AG04450 (cell line): ENCODE results near the gene CBFA2T2. TPM values are rescaled to one million over a fixed set of nuclear protein-coding genes. Genes with fewer than 3 reads are reported as not detected.

Source experiments
- CTCF ChIA-PET: fragments of 300-600, 350-600 bp; formaldehyde crosslinking; extraction: SDS; loops from one replicate; lab custom pipeline; 2022; ENCODE audit warnings: antibody characterized with exemption, inconsistent platforms; lab: Charles Lee
- POLR2A ChIA-PET: fragments of 350-600 bp; formaldehyde crosslinking; extraction: SDS; loops from one replicate; lab custom pipeline; 2021; ENCODE audit warnings: antibody characterized with exemption, inconsistent platforms; lab: Yijun Ruan, JAX
- DNase-seq: peaks from one replicate; pipeline ENCODE4 v3.0.0-alpha.2; 2011; ENCODE audit warnings: low read depth, low spot score
- H3K27ac ChIP-seq: one replicate; pipeline ENCODE4 v1.5.1; 2012; ENCODE audit warnings: low read depth, low read length, control low read depth
- H3K27me3 ChIP-seq: one replicate; pipeline ENCODE4 v1.6.0; 2012; ENCODE audit warnings: low read length; ENCODE audit not compliant: control insufficient read depth, insufficient read depth
- H3K4me3 ChIP-seq: 2 replicates; pipeline ENCODE4 v1.5.1; 2011; ENCODE audit warnings: mild to moderate bottlenecking, low read depth, low read length, control low read depth
- H3K9me3 ChIP-seq: 2 replicates; pipeline ENCODE4 v1.5.1; 2012; ENCODE audit warnings: low read length; ENCODE audit not compliant: control insufficient read depth, insufficient read depth
- polyA plus RNA-seq: library from polyadenylated mRNA; depleted of rRNA; stranded (reverse); fragments of >200 nt; gene quantifications from 2 replicates; pipeline ENCODE4 v1.2.3, GENCODE V29; 2011
- TF ChIP-seq, protein P1 (sequence below): IDR thresholded peaks from 2 replicates; pipeline ENCODE4 v1.5.1; 2011; ENCODE audit warnings: low read depth, low read length, control low read depth, inconsistent platforms

The CBFA2T2 gene
- polyA plus RNA-seq, 1 experiment = 11.3 TPM

DNA sequence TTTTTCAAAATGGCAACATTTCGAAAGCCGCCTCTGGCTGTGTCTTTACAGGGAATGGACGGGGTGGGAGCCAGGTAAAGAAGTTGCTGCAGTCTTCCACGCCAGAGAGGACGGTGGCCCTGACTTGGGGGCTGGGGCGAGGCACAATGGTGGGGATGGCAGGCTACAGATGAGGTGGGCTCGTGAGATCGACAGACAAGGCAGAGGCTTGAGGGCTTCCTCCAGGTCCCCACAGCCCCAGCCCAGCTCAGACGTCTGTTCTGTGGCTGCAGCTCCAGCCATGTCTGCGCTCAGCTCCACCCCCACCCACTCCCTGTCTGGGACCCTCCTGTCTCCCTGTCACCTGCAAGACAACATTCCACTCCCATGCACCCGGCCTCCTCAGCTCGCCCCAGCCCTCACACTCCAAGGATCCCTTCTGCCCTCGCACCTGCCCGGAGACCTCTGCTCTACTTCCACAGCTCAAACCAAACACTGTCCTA lies 164.8 kb downstream of the CBFA2T2 start:
- no peak for DNase-seq
- Histone ChIP-seq H3K9me3 (no peaks in the 10 kb centered on the region; the same call in 1 of the 2 replicates), H3K27me3 (no peaks in the 10 kb centered on the region), H3K27ac (no peak overlapping the region), H3K4me3 (no peak overlapping the region)
- POLR2A ChIA-PET = interaction anchor here (1.7 kb wide), 1 partner anchor 9 kb away, joined by 10 read pairs; no protein-coding TSS in a partner anchor
- CTCF ChIA-PET = interaction anchor here (1.8 to 2.8 kb wide), 3 partner anchors 9 to 197 kb away, joined by 5 to 13 read pairs (median 11); partner anchors contain the start of gene C20orf144
- TF ChIP-seq, protein P1, sequence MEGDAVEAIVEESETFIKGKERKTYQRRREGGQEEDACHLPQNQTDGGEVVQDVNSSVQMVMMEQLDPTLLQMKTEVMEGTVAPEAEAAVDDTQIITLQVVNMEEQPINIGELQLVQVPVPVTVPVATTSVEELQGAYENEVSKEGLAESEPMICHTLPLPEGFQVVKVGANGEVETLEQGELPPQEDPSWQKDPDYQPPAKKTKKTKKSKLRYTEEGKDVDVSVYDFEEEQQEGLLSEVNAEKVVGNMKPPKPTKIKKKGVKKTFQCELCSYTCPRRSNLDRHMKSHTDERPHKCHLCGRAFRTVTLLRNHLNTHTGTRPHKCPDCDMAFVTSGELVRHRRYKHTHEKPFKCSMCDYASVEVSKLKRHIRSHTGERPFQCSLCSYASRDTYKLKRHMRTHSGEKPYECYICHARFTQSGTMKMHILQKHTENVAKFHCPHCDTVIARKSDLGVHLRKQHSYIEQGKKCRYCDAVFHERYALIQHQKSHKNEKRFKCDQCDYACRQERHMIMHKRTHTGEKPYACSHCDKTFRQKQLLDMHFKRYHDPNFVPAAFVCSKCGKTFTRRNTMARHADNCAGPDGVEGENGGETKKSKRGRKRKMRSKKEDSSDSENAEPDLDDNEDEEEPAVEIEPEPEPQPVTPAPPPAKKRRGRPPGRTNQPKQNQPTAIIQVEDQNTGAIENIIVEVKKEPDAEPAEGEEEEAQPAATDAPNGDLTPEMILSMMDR = no peak

DNA sequence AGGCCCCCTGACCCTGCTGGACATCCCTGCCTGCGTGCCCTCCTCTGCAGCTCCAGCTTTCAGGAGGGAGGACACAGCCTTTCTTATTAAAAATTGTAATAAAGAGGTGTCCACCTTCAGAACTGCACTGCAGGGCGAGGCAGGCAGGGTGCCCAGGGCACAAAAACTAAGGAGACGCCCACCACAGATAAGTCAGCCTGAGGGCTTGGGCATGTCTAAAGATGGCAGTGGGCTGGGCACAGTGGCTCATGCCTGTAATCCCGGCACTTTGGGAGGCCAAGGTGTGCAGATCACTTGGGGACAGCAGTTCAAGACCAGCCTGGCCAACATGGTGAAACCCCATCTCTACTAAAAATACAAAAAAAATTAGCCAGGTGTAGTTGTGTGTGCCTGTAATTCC lies 165.3 kb downstream of the CBFA2T2 start:
- DNase-seq = no peak
- CTCF ChIA-PET = interaction anchor here (2.6 to 2.8 kb wide), 2 partner anchors 8 to 198 kb away, joined by 11 to 13 read pairs; partner anchors contain the start of gene C20orf144
- no peak overlapping the region for H3K4me3 ChIP-seq

DNA sequence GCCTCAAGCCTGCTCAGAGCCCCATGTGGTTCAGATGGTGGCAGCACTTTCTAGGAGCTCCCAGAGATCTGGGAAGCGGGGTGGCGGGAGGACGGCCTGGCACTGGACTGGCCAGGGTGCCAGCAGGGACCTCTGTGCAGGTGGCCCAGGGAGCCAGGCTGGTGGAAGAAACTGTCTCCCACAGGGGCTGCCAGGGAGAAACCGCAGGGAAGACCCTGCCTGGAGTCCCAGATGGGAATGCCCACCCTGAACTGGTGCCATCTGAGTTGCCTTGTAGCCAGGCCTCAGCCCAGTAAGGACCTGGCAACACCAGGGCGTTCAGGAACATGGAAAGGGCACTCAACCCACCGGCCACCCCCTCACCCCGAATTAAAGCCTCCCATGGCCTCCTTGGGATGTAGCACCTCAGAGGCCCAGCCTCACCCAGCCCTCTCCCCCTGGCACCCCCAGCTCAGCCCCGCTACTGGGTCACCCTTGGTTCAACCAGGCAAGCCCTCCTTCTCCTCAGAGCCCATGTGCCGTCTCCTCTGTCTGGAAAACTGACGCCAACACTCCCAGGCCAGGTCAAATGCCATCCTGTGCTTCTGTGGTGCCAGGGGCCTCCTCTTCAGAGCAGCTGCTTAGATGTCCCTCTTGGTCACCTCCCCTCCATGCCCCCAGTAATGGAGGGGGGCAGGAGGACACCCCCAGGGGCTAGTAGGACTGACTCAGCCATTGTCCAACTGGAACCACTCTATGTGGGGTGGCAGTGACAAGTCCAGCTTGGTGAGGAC lies 166.3 kb downstream of the CBFA2T2 start:
- TF ChIP-seq, protein P1 = no peak
- Histone ChIP-seq H3K27ac (no peak overlapping the region), H3K4me3 (no peak overlapping the region), H3K9me3 (no peaks in the 10 kb centered on the region; the same call in 1 of the 2 replicates), H3K27me3 (no peaks in the 10 kb centered on the region)
- ChIA-PET CTCF (interaction anchor here (2.8 kb wide), 1 partner anchor 199 kb away, joined by 11 read pairs; no protein-coding TSS in a partner anchor), POLR2A (interaction anchor here (1.4 kb wide), 1 partner anchor 12 kb away, joined by 3 read pairs; no protein-coding TSS in a partner anchor)
- DNase-seq = no peak

More for the DNA sequence above, 165.3 kb downstream of the CBFA2T2 start:
- Histone ChIP-seq H3K27ac (no peak overlapping the region), H3K9me3 (no peaks in the 10 kb centered on the region; the same call in 1 of the 2 replicates), H3K27me3 (no peaks in the 10 kb centered on the region)
- TF ChIP-seq, protein P1 = no peak
- POLR2A ChIA-PET = no interaction called here

DNA sequence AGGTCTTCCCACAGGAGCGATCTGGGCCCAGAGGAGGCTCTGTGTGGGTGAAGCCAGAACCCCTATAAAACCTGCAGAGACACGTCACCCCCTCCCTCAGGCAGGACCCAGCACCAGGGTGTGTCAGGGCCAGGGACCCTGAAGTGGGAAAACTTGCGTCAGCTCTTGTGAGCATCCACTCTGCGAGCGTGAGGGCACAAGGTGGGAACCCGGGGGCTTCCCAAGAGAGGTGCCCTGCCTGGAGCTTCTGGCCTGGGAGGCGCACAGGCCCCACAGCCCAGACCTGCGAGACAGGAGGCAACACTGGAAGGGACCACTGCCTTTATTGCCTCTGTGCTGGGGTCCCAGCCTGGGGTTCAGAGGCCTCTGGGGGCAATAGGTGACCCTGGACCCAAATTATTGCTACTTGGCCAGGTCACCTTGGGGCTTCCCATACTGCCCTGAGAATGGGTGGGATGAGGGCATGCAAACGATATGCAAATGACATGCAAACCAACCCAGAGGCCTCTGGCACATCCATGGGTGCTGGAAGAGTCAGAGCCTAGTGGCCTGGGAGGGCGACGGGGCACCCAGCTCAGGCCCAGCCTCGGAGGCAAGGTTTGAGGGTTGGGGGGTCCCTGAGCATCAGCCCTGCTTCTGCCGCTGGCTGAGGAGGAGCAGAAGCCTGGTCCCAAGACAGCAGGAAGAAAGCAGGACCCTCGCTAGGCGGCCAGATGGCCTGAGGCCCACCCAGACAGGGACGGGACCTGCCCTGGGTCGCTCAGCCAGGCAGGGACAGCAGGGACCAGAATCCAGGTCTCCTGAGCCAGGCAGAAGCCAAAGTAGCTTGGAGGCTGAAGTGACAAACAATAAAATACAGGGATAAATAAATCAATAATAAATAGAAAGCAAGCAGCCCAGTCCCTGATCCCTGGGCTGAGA lies 167.1 kb downstream of the CBFA2T2 start:
- POLR2A ChIA-PET = interaction anchor here (1.4 kb wide), 1 partner anchor 11 kb away, joined by 3 read pairs; no protein-coding TSS in a partner anchor
- CTCF ChIA-PET = no interaction called here
- TF ChIP-seq, protein P1 = no peak

More for the DNA sequence above, 167.1 kb downstream of the CBFA2T2 start:
- no peaks in the 10 kb centered on the region for H3K27me3 ChIP-seq
- DNase-seq = no peak
- H3K4me3 ChIP-seq = no peak overlapping the region
- no peaks in the 10 kb centered on the region; the same call in 1 of the 2 replicates for H3K9me3 ChIP-seq
- H3K27ac ChIP-seq = no peak overlapping the region
